Stomach (tissue), 9 donors: ENCODE results near the gene PPP3CA. TPM values are rescaled to one million over a fixed set of nuclear protein-coding genes. Genes with fewer than 3 reads are reported as not detected.
"Not testable (repeated sequence)": the region's sequence is repeated elsewhere in the genome, so short reads cannot be mapped to it uniquely, and the experiment has no call there.

Experiments
- DNase-seq, 2 donors: peaks; one replicate each; pipeline versions ENCODE4 v3.0.0 to v3.0.0-alpha.2; 2013 to 2019
- H3K27ac ChIP-seq, 5 donors: fragments of 200-600 bp in 4 of 5; sonication (generic) in 4 of 5; one replicate each; pipeline ENCODE4 v1.5.1; 2013 to 2019; ENCODE audit warnings: mild to moderate bottlenecking in 1 of 5, moderate library complexity in 1 of 5
- H3K27me3 ChIP-seq, 3 donors: fragments of 200-600 bp; sonication (generic); one replicate each; pipeline ENCODE4 v1.5.1; 2017 to 2019; ENCODE audit warnings: mixed run types in 1 of 3
- H3K36me3 ChIP-seq, 4 donors: fragments of 200-600 bp; sonication (generic); 1 replicate in 3 of 4; 2 replicates in 1 of 4; pipeline ENCODE4 v1.5.1; 2016 to 2019
- H3K4me1 ChIP-seq, 4 donors: fragments of 200-600 bp; sonication (generic); one replicate each; pipeline ENCODE4 v1.5.1; 2016 to 2019
- H3K4me3 ChIP-seq, 4 donors: fragments of 200-600 bp; sonication (generic) in 3 of 4; one replicate each; pipeline ENCODE4 v1.5.1; 2016 to 2019; ENCODE audit warnings: mild to moderate bottlenecking in 1 of 4
- H3K9me3 ChIP-seq, 4 donors: fragments of 200-600 bp; sonication (generic); one replicate each; pipeline ENCODE4 v1.5.1; 2016 to 2019
- CTCF ChIP-seq, 7 experiments: fragments of 450-650 bp in 4 of 7; fragments of 200-600 bp in 3 of 7; sonication (generic) in 3 of 7; IDR thresholded peaks; one replicate each; pipeline ENCODE4 v1.5.1; 2016 to 2019; ENCODE audit warnings: antibody characterized with exemption in 7 of 7, control low read depth in 2 of 7, mild to moderate bottlenecking in 1 of 7
- EP300 ChIP-seq: sonication (generic); formaldehyde crosslinking; IDR thresholded peaks from one replicate; pipeline ENCODE4 v1.6.1; 2017; ENCODE audit warnings: antibody characterized with exemption
- POLR2A ChIP-seq, 4 donors: fragments of 450-650 bp; IDR thresholded peaks; one replicate each; pipeline ENCODE4 v1.6.1; 2016; ENCODE audit warnings: antibody characterized with exemption in 4 of 4, control low read depth in 2 of 4, mild to moderate bottlenecking in 1 of 4, moderate library complexity in 1 of 4
- POLR2AphosphoS5 ChIP-seq, 3 donors: sonication (generic); formaldehyde crosslinking; IDR thresholded peaks; one replicate each; pipeline ENCODE4 v1.6.1; 2016; ENCODE audit warnings: antibody characterized with exemption in 3 of 3
- WGBS, 5 donors: extraction: QIAGEN DNeasy Blood & Tissue Kit in 3 of 5; methylation state at CpG; one replicate each; pipeline versions ENCODE4 v1.1.5 to v1.1.7; 2013 to 2018; 5-methylcytosine and 5-hydroxymethylcytosine counted together
- intact Hi-C: fragments of 100-400 bp; cut with DNase I; formaldehyde crosslinking; loops from one replicate; pipeline ENCODE4 v1.15.1; 2023; ENCODE audit warnings: low total_unique reads
- polyA plus RNA-seq, 3 donors: library from polyadenylated mRNA; stranded (reverse); fragments of 200-250 nt; gene quantifications; one replicate each; pipeline ENCODE4 v1.2.3, GENCODE V29; 2013
- total RNA-seq, 5 donors: library from RNA; depleted of rRNA; stranded (reverse); fragments of >200 nt; gene quantifications; one replicate each; pipeline versions ENCODE4 v1.1.0 to v1.2.3, GENCODE V29; 2014 to 2016
- donor health status: healthy with polysubstance abuse.
- donor health status: Bipolar disorder and iron deficiency.
- donor health status: healthy.

The PPP3CA gene
- total and polyA plus RNA-seq, 8 donors = 8.9 to 62.4 (median 20.6) TPM

GRCh38 chr4:101239665-101240064 lies 107.7 kb downstream of the PPP3CA start:
- Histone ChIP-seq H3K27me3 (no peaks in the 10 kb centered on the region), H3K4me1 (peaks cover 0 to 54% (median 24%) of the 10 kb centered on the region in 4 donors), H3K4me3 (no peak overlapping the region), H3K27ac (no peak overlapping the region), H3K9me3 (no peaks in the 10 kb centered on the region), H3K36me3 (no peaks in the 10 kb centered on the region)
- DNase-seq = no peak
- intact Hi-C loops = no loop called here
- TF ChIP-seq POLR2AphosphoS5 (IDR thresholded peaks at IDR 0.05) = no peak
- TF ChIP-seq EP300 = no peak
- no peak for TF ChIP-seq CTCF (IDR thresholded peaks at IDR 0.05)
- no peak for TF ChIP-seq POLR2A (IDR thresholded peaks at IDR 0.05)
- WGBS, 5 donors = 58 to 100% (median 73%) methylated on average over 1 of the region's 1 CpG

- 46 to 55% (median 53%) methylated on average over 3 of the region's 3 CpGs for WGBS, 5 donors
- no peaks in the 10 kb centered on the region for H3K27me3 ChIP-seq
- TF ChIP-seq POLR2AphosphoS5 (IDR thresholded peaks at IDR 0.05) (no peak), CTCF (IDR thresholded peaks at IDR 0.05) (no peak), POLR2A (IDR thresholded peaks at IDR 0.05) (no peak), EP300 (no peak)
- no peaks in the 10 kb centered on the region for H3K9me3 ChIP-seq
- no peaks in the 10 kb centered on the region for H3K36me3 ChIP-seq
- DNase-seq = no peak
- peaks cover 0 to 58% (median 24%) of the 10 kb centered on the region in 4 donors for H3K4me1 ChIP-seq
- H3K4me3 ChIP-seq = no peak overlapping the region
- intact Hi-C loops = no loop called here
- H3K27ac ChIP-seq = no peak overlapping the region
Measured at GRCh38 chr4:101238706-101239105, 108.6 kb downstream of the PPP3CA start.

- peaks cover 0 to 64% (median 24%) of the 10 kb centered on the region in 4 donors for H3K4me1 ChIP-seq
- no peak for DNase-seq
- H3K4me3 ChIP-seq = no peak overlapping the region
- H3K36me3 ChIP-seq = no peaks in the 10 kb centered on the region
- intact Hi-C loops = no loop called here
- no peaks in the 10 kb centered on the region for H3K9me3 ChIP-seq
- H3K27ac ChIP-seq = no peak overlapping the region
- TF ChIP-seq EP300 = no peak
- no peak for TF ChIP-seq POLR2AphosphoS5 (IDR thresholded peaks at IDR 0.05)
- no peak for TF ChIP-seq CTCF (IDR thresholded peaks at IDR 0.05)
- no peak for TF ChIP-seq POLR2A (IDR thresholded peaks at IDR 0.05)
- H3K27me3 ChIP-seq = no peaks in the 10 kb centered on the region
- 84 to 94% (median 92%) methylated on average over 3 of the region's 3 CpGs for WGBS, 5 donors
Measured at GRCh38 chr4:101237773-101238172, 109.6 kb downstream of the PPP3CA start.

- no peak overlapping the region for H3K4me3 ChIP-seq
- no peak for TF ChIP-seq POLR2AphosphoS5 (IDR thresholded peaks at IDR 0.05)
- DNase-seq = no peak
- peaks cover 0 to 71% (median 29%) of the 10 kb centered on the region in 4 donors for H3K4me1 ChIP-seq
- 79 to 92% (median 91%) methylated on average over 2 of the region's 2 CpGs for WGBS, 5 donors
- no peaks in the 10 kb centered on the region for H3K9me3 ChIP-seq
- no peak overlapping the region for H3K27ac ChIP-seq
- intact Hi-C loops = no loop called here
- no peaks in the 10 kb centered on the region for H3K27me3 ChIP-seq
- H3K36me3 ChIP-seq = no peaks in the 10 kb centered on the region
Measured at GRCh38 chr4:101236097-101236496, 111.2 kb downstream of the PPP3CA start.

GRCh38 chr4:101234141-101234540 lies 113.2 kb downstream of the PPP3CA start:
- H3K4me1 ChIP-seq = peaks cover 4 to 65% (median 29%) of the 10 kb centered on the region in 4 donors
- H3K9me3 ChIP-seq, H3K27me3 ChIP-seq, H3K27ac ChIP-seq, H3K4me3 ChIP-seq, H3K36me3 ChIP-seq, DNase-seq, intact Hi-C loops: not testable (repeated sequence)
